Left lung (tissue), 10 donors: ENCODE data around the gene DLG2. TPM values are rescaled to one million over a fixed set of nuclear protein-coding genes. Genes with fewer than 3 reads are reported as not detected.

Source experiments
- ATAC-seq: fragments of 200-7000 bp; cut with Tn5 transposase; one replicate; pipeline ENCODE4 v1.9.1; 2020; ENCODE audit warnings: moderate library complexity
- DNase-seq, 4 donors: peaks; one replicate each; pipeline ENCODE4 v3.0.0-alpha.2; 2013 to 2020
- H3K27ac ChIP-seq, 2 donors: fragments of 200-600 bp; sonication (generic) in 1 of 2; one replicate each; pipeline versions ENCODE4 v1.5.0 to v1.8.0; 2020 to 2021
- H3K27me3 ChIP-seq, 2 donors: fragments of 200-600 bp; sonication (generic) in 1 of 2; one replicate each; pipeline versions ENCODE4 v1.5.0 to v1.8.0; 2020 to 2021
- H3K36me3 ChIP-seq, 2 donors: fragments of 200-600 bp; sonication (generic) in 1 of 2; one replicate each; pipeline versions ENCODE4 v1.5.0 to v1.8.0; 2020 to 2021
- H3K4me1 ChIP-seq, 2 donors: fragments of 200-600 bp; one replicate each; pipeline ENCODE4 v1.8.0; 2021
- H3K4me3 ChIP-seq, 2 donors: fragments of 200-600 bp; sonication (generic) in 1 of 2; one replicate each; pipeline versions ENCODE4 v1.5.0 to v1.8.0; 2020 to 2021; ENCODE audit warnings: mild to moderate bottlenecking in 1 of 2
- H3K9me3 ChIP-seq, 2 donors: fragments of 200-600 bp; sonication (generic) in 1 of 2; one replicate each; pipeline versions ENCODE4 v1.5.0 to v1.8.0; 2020 to 2021
- intact Hi-C, 2 donors: fragments of 100-400 bp; cut with DNase I; formaldehyde crosslinking; loops; one replicate each; pipeline versions ENCODE4 v1.11.2 to v1.14.2; 2022
- polyA plus RNA-seq, 6 donors: library from polyadenylated mRNA; unstranded; fragments of 120-200 nt; gene quantifications; one replicate each; pipeline ENCODE4 v1.2.1, GENCODE V29; 2013; ENCODE audit not compliant: insufficient read length in 6 of 6
- total RNA-seq, 2 donors: library from RNA; stranded (reverse); fragmentation: NEBNext Ultra II Directional; extraction: Animal tissue kit (Norgen Biotek cat#: 25700); gene quantifications; one replicate each; pipeline ENCODE4 v1.2.1, GENCODE V29; 2021
- TF ChIP-seq, protein P1 (sequence below), 2 donors: fragments of 200-600 bp; sonication (generic) in 1 of 2; IDR thresholded peaks; one replicate each; pipeline versions ENCODE4 v1.5.0 to v1.8.0; 2021; ENCODE audit warnings: antibody characterized with exemption in 2 of 2
- donor health status: DM: no; HTN: yes; CAD: no.
- donor health status: DM: no; HTN: no; CAD: no.

DLG2 gene
- total and polyA plus RNA-seq, 8 donors: 4.5 to 15.0 (median 8.6) TPM

GRCh38 chr11:84480131-84480530 lies 1147.0 kb downstream of the DLG2 start:
- DNase-seq: no peak
- intact Hi-C loops: no loop called here

GRCh38 chr11:84476581-84476980 lies 1150.6 kb downstream of the DLG2 start:
- DNase-seq (no peak), ATAC-seq (no peak)
- Histone ChIP-seq H3K27ac (no peak overlapping the region), H3K27me3 (no peaks in the 10 kb centered on the region), H3K4me1 (no peaks in the 10 kb centered on the region), H3K9me3 (no peaks in the 10 kb centered on the region), H3K4me3 (no peak overlapping the region), H3K36me3 (no peaks in the 10 kb centered on the region)
- TF ChIP-seq, protein P1, sequence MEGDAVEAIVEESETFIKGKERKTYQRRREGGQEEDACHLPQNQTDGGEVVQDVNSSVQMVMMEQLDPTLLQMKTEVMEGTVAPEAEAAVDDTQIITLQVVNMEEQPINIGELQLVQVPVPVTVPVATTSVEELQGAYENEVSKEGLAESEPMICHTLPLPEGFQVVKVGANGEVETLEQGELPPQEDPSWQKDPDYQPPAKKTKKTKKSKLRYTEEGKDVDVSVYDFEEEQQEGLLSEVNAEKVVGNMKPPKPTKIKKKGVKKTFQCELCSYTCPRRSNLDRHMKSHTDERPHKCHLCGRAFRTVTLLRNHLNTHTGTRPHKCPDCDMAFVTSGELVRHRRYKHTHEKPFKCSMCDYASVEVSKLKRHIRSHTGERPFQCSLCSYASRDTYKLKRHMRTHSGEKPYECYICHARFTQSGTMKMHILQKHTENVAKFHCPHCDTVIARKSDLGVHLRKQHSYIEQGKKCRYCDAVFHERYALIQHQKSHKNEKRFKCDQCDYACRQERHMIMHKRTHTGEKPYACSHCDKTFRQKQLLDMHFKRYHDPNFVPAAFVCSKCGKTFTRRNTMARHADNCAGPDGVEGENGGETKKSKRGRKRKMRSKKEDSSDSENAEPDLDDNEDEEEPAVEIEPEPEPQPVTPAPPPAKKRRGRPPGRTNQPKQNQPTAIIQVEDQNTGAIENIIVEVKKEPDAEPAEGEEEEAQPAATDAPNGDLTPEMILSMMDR (IDR thresholded peaks at IDR 0.05): no peak
- intact Hi-C loops: no loop called here

More at GRCh38 chr11:84480131-84480530, 1147.0 kb downstream of the DLG2 start:
- no peak overlapping the region for H3K4me3 ChIP-seq
- no peaks in the 10 kb centered on the region for H3K36me3 ChIP-seq
- no peak for ATAC-seq
- no peaks in the 10 kb centered on the region for H3K4me1 ChIP-seq
- no peaks in the 10 kb centered on the region for H3K9me3 ChIP-seq
- TF ChIP-seq, protein P1 (IDR thresholded peaks at IDR 0.05): no peak
- no peaks in the 10 kb centered on the region for H3K27me3 ChIP-seq
- H3K27ac ChIP-seq: no peak overlapping the region

- Histone ChIP-seq H3K27me3 (no peaks in the 10 kb centered on the region), H3K4me3 (no peak overlapping the region), H3K36me3 (no peaks in the 10 kb centered on the region), H3K9me3 (no peaks in the 10 kb centered on the region), H3K4me1 (no peaks in the 10 kb centered on the region), H3K27ac (no peak overlapping the region)
- ATAC-seq (no peak), DNase-seq (no peak)
- intact Hi-C loops: no loop called here
- TF ChIP-seq, protein P1 (IDR thresholded peaks at IDR 0.05): no peak
These were observed 1155.6 kb downstream of the DLG2 start for GRCh38 chr11:84471501-84471900.

- intact Hi-C loops: no loop called here
- DNase-seq (no peak), ATAC-seq (no peak)
- Histone ChIP-seq H3K27ac (no peak overlapping the region), H3K27me3 (no peaks in the 10 kb centered on the region), H3K4me3 (no peak overlapping the region), H3K36me3 (no peaks in the 10 kb centered on the region), H3K9me3 (no peaks in the 10 kb centered on the region), H3K4me1 (no peaks in the 10 kb centered on the region)
- TF ChIP-seq, protein P1 (IDR thresholded peaks at IDR 0.05): no peak
These were observed 1158.9 kb downstream of the DLG2 start for GRCh38 chr11:84468235-84468634.

- Histone ChIP-seq H3K9me3 (no peaks in the 10 kb centered on the region), H3K27me3 (no peaks in the 10 kb centered on the region), H3K27ac (no peak overlapping the region), H3K4me3 (no peak overlapping the region), H3K4me1 (no peaks in the 10 kb centered on the region), H3K36me3 (no peaks in the 10 kb centered on the region)
- TF ChIP-seq, protein P1 (IDR thresholded peaks at IDR 0.05): no peak
- DNase-seq (no peak), ATAC-seq (no peak)
- intact Hi-C loops: no loop called here
These were observed 1162.1 kb downstream of the DLG2 start for GRCh38 chr11:84465040-84465439.
